HUES64 (cell line): Measurements from ENCODE around the gene COL17A1.
A peak's percentile ranks its signal among the peaks of the same experiment; 100 is the strongest.

Experiments
- H3K27ac ChIP-seq: 2 replicates; pipeline ENCODE4 v1.7.0; 2013; ENCODE audit warnings: low read depth, low read length, inconsistent platforms
- H3K27me3 ChIP-seq: 2 replicates; pipeline ENCODE4 v1.6.1; 2013; ENCODE audit warnings: mild to moderate bottlenecking, low read length; ENCODE audit not compliant: insufficient read depth
- H3K36me3 ChIP-seq: 2 replicates; pipeline ENCODE4 v1.6.1; 2013; ENCODE audit warnings: mild to moderate bottlenecking, low read length; ENCODE audit not compliant: insufficient read depth
- H3K4me1 ChIP-seq: 2 replicates; pipeline ENCODE4 v1.6.1; 2013; ENCODE audit warnings: mild to moderate bottlenecking, low read length, moderate library complexity; ENCODE audit not compliant: insufficient read depth
- H3K4me3 ChIP-seq: 2 replicates; pipeline ENCODE4 v1.5.1; 2013; ENCODE audit warnings: mild to moderate bottlenecking, low read length, moderate library complexity
- H3K9ac ChIP-seq: 2 replicates; pipeline ENCODE4 v1.6.1; 2013; ENCODE audit warnings: mild to moderate bottlenecking, low read depth, low read length
- H3K9me3 ChIP-seq: 2 replicates; pipeline ENCODE4 v1.6.1; 2013; ENCODE audit warnings: low read depth, low read length; ENCODE audit not compliant: insufficient read depth
- WGBS: fragments of 150-250, 120-280 bp; methylation state at CpG from one replicate; pipeline ENCODE4 v1.1.7; 2013; ENCODE audit warnings: missing lambda C conversion rate; 5-methylcytosine and 5-hydroxymethylcytosine counted together

COL17A1 gene

GRCh38 chr10:104032144-104032775, 53.4 kb downstream of the COL17A1 start:
- H3K4me3 ChIP-seq = 0 out of 2 replicates have a peak overlapping the region, but pooled peaks have one; percentile 8
- H3K9me3 ChIP-seq = no peaks in the 10 kb centered on the region
- H3K27ac ChIP-seq = peak overlapping the region; percentile 33; the same call in 1 of the 2 replicates
- no peak overlapping the region for H3K9ac ChIP-seq
- 61% methylated on average over 7 of the region's 7 CpGs for WGBS
- H3K27me3 ChIP-seq = no peaks in the 10 kb centered on the region
- no peaks in the 10 kb centered on the region for H3K36me3 ChIP-seq
- peaks cover 21% of the 10 kb centered on the region for H3K4me1 ChIP-seq

GRCh38 chr10:104031631-104032030, 54.0 kb downstream of the COL17A1 start:
- Histone ChIP-seq H3K9me3 (no peaks in the 10 kb centered on the region), H3K4me1 (peaks cover 21% of the 10 kb centered on the region), H3K36me3 (no peaks in the 10 kb centered on the region), H3K27ac (no peak overlapping the region), H3K4me3 (no peak overlapping the region), H3K9ac (no peak overlapping the region), H3K27me3 (no peaks in the 10 kb centered on the region)
- 78% methylated on average over 2 of the region's 2 CpGs for WGBS

GRCh38 chr10:104029521-104029860, 56.2 kb downstream of the COL17A1 start:
- H3K27me3 ChIP-seq = no peaks in the 10 kb centered on the region
- no peak overlapping the region for H3K27ac ChIP-seq
- H3K36me3 ChIP-seq = peaks cover 14% of the 10 kb centered on the region; the same call in 1 of the 2 replicates
- no peak overlapping the region for H3K4me3 ChIP-seq
- no peaks in the 10 kb centered on the region for H3K9me3 ChIP-seq
- WGBS = 94% methylated on average over 6 of the region's 6 CpGs
- no peak overlapping the region for H3K9ac ChIP-seq
- H3K4me1 ChIP-seq = peaks cover 21% of the 10 kb centered on the region

- Histone ChIP-seq H3K4me3 (no peak overlapping the region), H3K27me3 (no peaks in the 10 kb centered on the region), H3K4me1 (peaks cover 21% of the 10 kb centered on the region), H3K36me3 (peaks cover 19% of the 10 kb centered on the region), H3K9me3 (no peaks in the 10 kb centered on the region), H3K27ac (no peak overlapping the region), H3K9ac (no peak overlapping the region)
- WGBS = 79% methylated on average over 3 of the region's 4 CpGs
Observed at GRCh38 chr10:104028823-104029520, 56.7 kb downstream of the COL17A1 start.

GRCh38 chr10:104028146-104028545, 57.5 kb downstream of the COL17A1 start:
- Histone ChIP-seq H3K4me3 (no peak overlapping the region), H3K36me3 (peaks cover 27% of the 10 kb centered on the region), H3K4me1 (peaks cover 14% of the 10 kb centered on the region), H3K27me3 (no peaks in the 10 kb centered on the region), H3K9me3 (no peaks in the 10 kb centered on the region), H3K9ac (no peak overlapping the region), H3K27ac (no peak overlapping the region)
- 83% methylated on average over 6 of the region's 6 CpGs for WGBS

GRCh38 chr10:104026762-104027161, 58.9 kb downstream of the COL17A1 start:
- Histone ChIP-seq H3K9ac (no peak overlapping the region), H3K27ac (no peak overlapping the region), H3K4me1 (peaks cover 3% of the 10 kb centered on the region; the same call in 1 of the 2 replicates), H3K27me3 (no peaks in the 10 kb centered on the region), H3K9me3 (no peaks in the 10 kb centered on the region), H3K36me3 (peaks cover 37% of the 10 kb centered on the region), H3K4me3 (no peak overlapping the region)
- WGBS = 85% methylated on average over 2 of the region's 2 CpGs

GRCh38 chr10:104025524-104025923, 60.2 kb downstream of the COL17A1 start:
- Histone ChIP-seq H3K9me3 (no peaks in the 10 kb centered on the region), H3K9ac (no peak overlapping the region), H3K27ac (no peak overlapping the region), H3K27me3 (no peaks in the 10 kb centered on the region), H3K4me3 (no peak overlapping the region), H3K4me1 (no peaks in the 10 kb centered on the region), H3K36me3 (peaks cover 49% of the 10 kb centered on the region)
- 92% methylated on average over 5 of the region's 5 CpGs for WGBS

GRCh38 chr10:104022026-104022425, 63.7 kb downstream of the COL17A1 start:
- peaks cover 70% of the 10 kb centered on the region for H3K36me3 ChIP-seq
- H3K4me3 ChIP-seq = no peak overlapping the region
- 94% methylated on average over 5 of the region's 5 CpGs for WGBS
- no peaks in the 10 kb centered on the region for H3K9me3 ChIP-seq
- H3K9ac ChIP-seq = no peak overlapping the region
- no peak overlapping the region for H3K27ac ChIP-seq
- H3K27me3 ChIP-seq = no peaks in the 10 kb centered on the region
- no peaks in the 10 kb centered on the region for H3K4me1 ChIP-seq

GRCh38 chr10:104021246-104021645, 64.4 kb downstream of the COL17A1 start:
- peaks cover 70% of the 10 kb centered on the region for H3K36me3 ChIP-seq
- 100% methylated on average over 1 of the region's 1 CpG for WGBS

GRCh38 chr10:104020020-104020419, 65.7 kb downstream of the COL17A1 start:
- Histone ChIP-seq H3K36me3 (peaks cover 61% of the 10 kb centered on the region), H3K4me1 (no peaks in the 10 kb centered on the region), H3K27ac (no peak overlapping the region), H3K4me3 (no peak overlapping the region), H3K9me3 (no peaks in the 10 kb centered on the region), H3K27me3 (no peaks in the 10 kb centered on the region), H3K9ac (no peak overlapping the region)
- WGBS = 94% methylated on average over 1 of the region's 1 CpG

More at GRCh38 chr10:104021246-104021645, 64.4 kb downstream of the COL17A1 start:
- Histone ChIP-seq H3K4me3 (no peak overlapping the region), H3K27ac (no peak overlapping the region), H3K4me1 (no peaks in the 10 kb centered on the region), H3K9ac (no peak overlapping the region), H3K9me3 (no peaks in the 10 kb centered on the region), H3K27me3 (no peaks in the 10 kb centered on the region)

GRCh38 chr10:104018471-104018870, 67.2 kb downstream of the COL17A1 start:
- H3K4me1 ChIP-seq = no peaks in the 10 kb centered on the region
- WGBS = 94% methylated on average over 6 of the region's 6 CpGs
- no peak overlapping the region for H3K27ac ChIP-seq
- H3K4me3 ChIP-seq = no peak overlapping the region
- peaks cover 46% of the 10 kb centered on the region for H3K36me3 ChIP-seq
- H3K27me3 ChIP-seq = no peaks in the 10 kb centered on the region
- H3K9me3 ChIP-seq = no peaks in the 10 kb centered on the region
- no peak overlapping the region for H3K9ac ChIP-seq
